ENCODE results near the gene PNPLA2.

The PNPLA2 gene

GRCh38 chr11:786235-787083 is 32.3 kb upstream of the PNPLA2 start:
- no peak for DNase-seq

DNA sequence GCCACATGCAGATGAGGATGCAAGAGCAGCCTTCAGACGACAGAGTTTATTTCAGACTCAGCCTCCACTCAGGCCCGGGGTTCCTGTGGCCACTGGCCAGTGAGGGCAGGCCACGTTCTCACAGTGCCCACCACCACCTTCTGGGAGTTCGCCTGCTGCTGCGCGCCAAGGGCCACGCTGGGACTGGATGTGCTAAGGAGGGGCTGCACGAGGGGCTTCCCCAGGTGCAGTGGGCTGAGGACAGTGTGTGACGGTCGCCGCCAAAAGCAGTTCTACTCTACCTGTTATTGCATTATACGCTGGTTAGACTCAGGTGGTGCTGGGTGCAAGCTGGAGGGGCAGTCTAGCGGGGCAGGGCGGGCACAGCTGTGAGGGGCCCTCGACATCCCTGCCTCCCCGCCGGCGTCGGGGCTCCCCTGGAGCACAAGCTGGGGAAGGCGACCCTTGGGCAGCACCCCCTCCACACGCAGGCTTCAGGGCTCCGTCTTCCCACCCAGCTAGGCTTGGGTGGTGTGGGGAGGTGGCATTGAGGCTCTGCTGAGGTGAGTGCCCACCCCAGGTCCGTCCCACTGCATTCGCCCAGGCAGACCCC is 31.5 kb upstream of the PNPLA2 start:
- no peak for DNase-seq

- DNase-seq = no peak
Observed at GRCh38 chr11:788009-788640, 30.6 kb upstream of the PNPLA2 start.

GRCh38 chr11:788953-789940 is 29.5 kb upstream of the PNPLA2 start:
- DNase-seq = no peak

- peak; percentile 46 for DNase-seq
Observed at GRCh38 chr11:789943-790342, 28.8 kb upstream of the PNPLA2 start, which contains the start of gene CEND1. Gene CEND1 (minus strand): TSS chr11:790090. CDS start chr11:788576, 1,514 bp downstream.

DNA sequence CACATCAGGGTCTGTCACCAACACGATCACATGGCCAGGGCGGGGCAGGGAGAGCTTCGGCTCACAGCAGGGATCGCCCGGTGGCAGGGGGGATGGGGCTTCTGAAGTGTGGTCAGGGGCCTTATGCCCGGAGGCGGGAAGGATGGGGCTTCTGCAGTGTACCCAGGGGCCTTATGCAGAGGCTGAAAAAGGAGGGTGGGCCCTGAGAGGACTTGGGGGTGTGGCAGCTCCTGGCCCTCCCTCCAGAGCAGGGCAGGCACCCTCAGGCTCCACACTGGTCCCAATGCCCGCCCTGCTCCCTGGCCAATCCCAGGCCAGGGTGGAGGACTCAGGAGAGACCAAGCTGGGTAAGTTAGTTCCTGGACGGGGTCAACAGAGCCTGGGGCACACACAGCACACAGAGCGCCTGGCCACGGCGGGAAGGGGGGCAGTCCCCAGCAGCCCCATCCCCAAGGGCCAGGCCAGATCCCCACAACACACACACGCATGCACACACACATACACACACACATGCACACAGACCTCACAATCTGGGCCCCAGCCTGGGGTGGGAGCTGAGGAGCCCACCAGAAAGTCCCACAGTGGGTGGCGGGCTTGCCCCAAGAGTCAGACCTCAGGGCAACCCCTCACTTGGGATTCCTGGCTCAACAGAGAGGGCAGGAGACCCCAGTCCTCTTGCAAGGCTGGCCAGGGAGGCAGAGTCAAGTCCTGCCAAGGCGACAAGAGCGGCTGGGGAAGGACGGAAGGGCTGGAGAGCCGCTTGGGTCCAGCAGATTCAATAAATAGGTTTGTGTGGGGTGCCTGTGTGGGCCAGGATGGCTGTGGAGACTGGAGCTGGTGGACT is 27.8 kb upstream of the PNPLA2 start:
- DNase-seq = no peak

GRCh38 chr11:791658-792534 is 26.8 kb upstream of the PNPLA2 start:
- DNase-seq = no peak

GRCh38 chr11:792535-792821 is 26.2 kb upstream of the PNPLA2 start:
- DNase-seq = no peak

DNA sequence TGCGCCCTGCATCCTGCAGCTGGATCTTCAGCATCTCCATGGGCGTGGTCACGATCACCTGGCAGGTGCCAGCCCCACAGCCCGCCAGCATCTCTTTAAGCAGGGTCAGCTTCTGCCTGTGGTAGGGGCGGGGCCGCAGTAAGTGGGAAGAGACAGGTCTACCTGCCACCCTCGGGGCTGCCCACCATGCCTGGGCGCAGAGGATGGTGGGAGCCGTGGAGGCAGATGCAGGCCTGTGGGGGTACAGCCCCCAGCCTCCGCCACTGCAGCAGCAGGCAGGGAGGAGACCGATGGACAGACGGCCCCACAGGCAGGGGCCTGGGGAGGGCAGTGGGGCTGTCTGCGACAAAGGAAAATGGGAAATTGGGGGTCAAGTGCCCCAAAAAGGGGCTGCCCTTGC is 25.8 kb upstream of the PNPLA2 start:
- no peak for DNase-seq

DNA sequence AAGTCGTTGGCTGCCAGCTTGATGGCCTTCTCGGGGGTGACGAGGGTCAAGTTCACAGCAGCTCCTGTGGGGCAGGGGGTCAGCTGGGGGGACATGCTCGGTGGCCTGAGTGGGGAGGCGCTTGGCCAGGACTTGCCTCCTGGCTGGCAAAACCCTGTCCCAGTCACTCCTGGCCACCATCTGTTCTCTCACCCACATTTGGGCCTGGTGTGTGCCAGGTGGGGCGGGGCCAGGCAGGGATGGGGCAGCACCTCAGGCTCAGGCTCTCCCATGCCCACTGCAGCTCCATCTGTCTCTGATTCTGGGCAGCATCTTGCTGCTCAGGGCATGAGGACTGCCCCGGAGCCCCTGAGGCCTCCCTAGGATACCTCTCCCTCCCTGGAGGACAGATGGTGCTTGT is 25.2 kb upstream of the PNPLA2 start:
- DNase-seq = no peak

- DNase-seq = no peak
Observed at GRCh38 chr11:794013-794765, 24.5 kb upstream of the PNPLA2 start.

GRCh38 chr11:794766-795633 is 23.7 kb upstream of the PNPLA2 start:
- no peak for DNase-seq

- peak; percentile 82 for DNase-seq
Observed at GRCh38 chr11:795634-796564, 22.8 kb upstream of the PNPLA2 start.

GRCh38 chr11:796565-797295 is 22.0 kb upstream of the PNPLA2 start:
- DNase-seq = no peak

DNA sequence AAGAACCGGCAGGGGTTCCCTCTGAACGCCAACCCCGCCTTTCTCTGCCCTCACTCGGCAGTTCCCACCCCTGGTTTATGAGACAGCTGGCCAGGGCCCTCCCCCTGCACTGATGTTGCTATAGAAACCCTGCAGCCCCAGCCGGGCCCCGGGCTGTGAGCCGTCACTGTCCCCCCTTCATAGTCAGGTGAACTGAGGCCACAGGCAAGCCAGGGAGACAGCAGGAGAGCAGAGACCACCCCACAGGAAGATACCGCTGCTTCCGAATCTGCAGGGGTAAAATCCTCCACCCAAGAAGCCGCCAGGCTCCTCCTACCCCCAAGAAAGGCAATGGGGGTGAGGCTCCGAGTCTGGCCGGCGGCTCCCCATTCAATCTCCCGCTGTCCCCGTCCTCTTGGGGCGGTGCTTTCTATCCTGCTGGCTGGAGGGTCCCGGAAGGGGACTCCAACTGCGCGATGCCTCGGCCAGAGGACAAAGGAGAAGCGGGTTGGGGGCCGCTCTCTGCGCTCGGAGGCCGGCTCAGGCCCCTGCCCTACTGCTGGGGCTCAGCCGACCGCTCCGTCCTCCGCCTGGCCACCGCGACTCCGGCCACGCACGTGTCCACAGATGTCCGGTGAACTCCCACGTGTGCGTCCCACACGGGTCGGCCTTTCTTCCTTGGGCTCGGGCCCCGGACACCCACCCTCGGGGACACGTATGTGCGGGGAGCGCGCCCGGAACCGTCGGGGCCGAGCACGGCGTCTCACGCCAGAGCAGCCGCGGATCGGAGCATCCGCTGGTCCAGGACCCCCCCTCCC is 21.2 kb upstream of the PNPLA2 start:
- peak; percentile 88 for DNase-seq

DNA sequence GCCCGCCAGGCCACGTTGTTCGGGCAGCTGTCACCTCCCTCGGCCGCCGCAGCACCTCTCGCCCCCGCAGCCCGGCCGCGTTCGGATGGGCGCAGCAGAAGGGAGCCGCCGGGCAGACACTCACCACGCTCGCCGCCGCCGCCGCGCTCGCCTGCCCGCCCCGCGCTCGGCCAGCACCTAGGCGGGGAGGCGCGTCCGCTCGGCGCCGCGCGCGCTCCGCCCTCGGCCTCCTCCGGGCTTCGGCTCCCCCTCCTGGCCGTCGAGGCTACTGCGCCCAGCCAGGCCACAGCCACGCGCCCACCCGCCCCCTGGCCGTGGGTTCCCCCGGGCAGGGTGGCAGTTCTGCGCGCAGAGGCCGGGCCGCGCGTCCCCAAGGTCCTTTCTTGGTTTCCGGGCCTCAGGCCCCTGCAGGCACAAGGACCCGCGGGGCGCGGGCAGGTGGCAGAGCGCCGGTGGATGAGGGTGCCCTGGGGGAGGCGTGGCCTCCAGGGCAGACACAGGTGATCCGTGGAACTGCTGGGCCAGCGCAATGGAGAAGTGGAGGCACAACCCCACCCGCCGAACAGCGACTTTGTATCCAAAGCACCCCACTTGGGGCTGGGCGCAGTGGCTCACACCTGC is 20.5 kb upstream of the PNPLA2 start, which contains the start of gene SLC25A22:
SLC25A22 (minus strand) TSS at position 189 of the 621 bp plus-strand sequence. CDS start 3,275 bp downstream, outside the sequence.
- DNase-seq = peak; percentile 85
